Endothelial cell of umbilical vein (primary cell): ENCODE results near the gene IL1R1. TPM values are rescaled to one million over a fixed set of nuclear protein-coding genes. Genes with fewer than 3 reads are reported as not detected.

ENCODE experiments used
- BruUV-seq: library from RNA; stranded (reverse); fragments of 400-500 nt; replicated peaks from 2 replicates; lab custom pipeline; 2021; lab: Mats Ljungman, UMichigan
- CTCF ChIA-PET: fragments of 300-600, 350-600 bp; sonication (Branson Sonifier 250); formaldehyde crosslinking; loops from one replicate; lab custom pipeline; 2021; ENCODE audit warnings: antibody characterized with exemption, inconsistent platforms; lab: Charles Lee
- POLR2A ChIA-PET: fragments of 300-600, 350-600 bp; sonication (Branson Sonifier 250); formaldehyde crosslinking; loops from one replicate; lab custom pipeline; 2021; ENCODE audit warnings: antibody characterized with exemption, inconsistent platforms; lab: Charles Lee
- DNase-seq: peaks from one replicate; pipeline ENCODE4 v3.0.0-alpha.2; 2011; ENCODE audit warnings: low read depth, low spot score
- FAIRE-seq: peaks from 2 replicates; lab custom pipeline; 2011; peaks lifted over from hg19 to GRCh38; lab: Jason Lieb, UNC
- H2AFZ ChIP-seq: 2 replicates; pipeline ENCODE4 v1.6.0; 2012; ENCODE audit warnings: low read depth, low read length, control low read depth, inconsistent platforms
- H3K27ac ChIP-seq: 2 replicates; pipeline ENCODE4 v1.5.1; 2011; ENCODE audit warnings: low read depth, mild to moderate bottlenecking, control low read depth, low read length, moderate library complexity; ENCODE audit not compliant: insufficient read depth
- H3K27me3 ChIP-seq, 2 experiments: 2 replicates each; pipeline versions ENCODE4 v1.6.0 to v1.6.1; 2011; ENCODE audit warnings: low read length in 2 of 2, mixed read lengths in 1 of 2; ENCODE audit not compliant: control insufficient read depth in 2 of 2, insufficient read depth in 2 of 2
- H3K36me3 ChIP-seq, 2 experiments: 2 replicates in 1 of 2; 3 replicates in 1 of 2; pipeline ENCODE4 v1.5.1; 2011; ENCODE audit warnings: low read length in 2 of 2, mild to moderate bottlenecking in 1 of 2, moderate library complexity in 1 of 2; ENCODE audit not compliant: control insufficient read depth in 2 of 2, insufficient read depth in 2 of 2; ENCODE audit errors: extremely low read depth in 1 of 2
- H3K4me1 ChIP-seq: 3 replicates; pipeline ENCODE4 v1.5.1; 2011; ENCODE audit warnings: mild to moderate bottlenecking, low read length; ENCODE audit not compliant: control insufficient read depth, insufficient read depth; ENCODE audit errors: extremely low read depth
- H3K4me2 ChIP-seq: 2 replicates; pipeline ENCODE4 v1.6.1; 2011; ENCODE audit warnings: low read length, control low read depth, mixed read lengths; ENCODE audit not compliant: insufficient read depth
- H3K4me3 ChIP-seq, 3 experiments: fragments of 200-600 bp in 1 of 3; sonication (generic), shearing (Covaris generic) in 1 of 3; replicated peaks in 1 of 3; 2 replicates each; pipeline ENCODE4 v1.5.1; 2011 to 2016; ENCODE audit warnings: control low read depth in 3 of 3, low read length in 3 of 3, mild to moderate bottlenecking in 2 of 3, inconsistent platforms in 1 of 3, low read depth in 1 of 3, moderate library complexity in 1 of 3; ENCODE audit not compliant: insufficient read depth in 1 of 3
- H3K79me2 ChIP-seq: 2 replicates; pipeline ENCODE4 v1.6.0; 2012; ENCODE audit warnings: low read length, inconsistent platforms; ENCODE audit not compliant: control insufficient read depth, insufficient read depth
- H3K9ac ChIP-seq: replicated peaks from 2 replicates; pipeline ENCODE3; 2011; ENCODE audit warnings: low read length, control low read depth; ENCODE audit not compliant: insufficient read depth; ENCODE audit errors: extremely low read depth
- H3K9me1 ChIP-seq: replicated peaks from 3 replicates; pipeline ENCODE4 v1.6.0; 2011; ENCODE audit warnings: mild to moderate bottlenecking, low read length; ENCODE audit not compliant: control insufficient read depth, insufficient read depth; ENCODE audit errors: extremely low read depth
- H3K9me3 ChIP-seq: replicated peaks from 2 replicates; pipeline ENCODE4 v1.5.1; 2012; ENCODE audit warnings: low read length, inconsistent platforms; ENCODE audit not compliant: control insufficient read depth, insufficient read depth
- H4K20me1 ChIP-seq: replicated peaks from 2 replicates; pipeline ENCODE3; 2011; ENCODE audit warnings: mild to moderate bottlenecking, low read length; ENCODE audit not compliant: control insufficient read depth, insufficient read depth; ENCODE audit errors: extremely low read depth
- EZH2 ChIP-seq: IDR thresholded peaks from 2 replicates; pipeline ENCODE4 v1.6.1; 2012; ENCODE audit warnings: borderline replicate concordance, low read depth, mild to moderate bottlenecking, moderate library complexity, low read length, inconsistent platforms; ENCODE audit not compliant: severe bottlenecking
- FOS ChIP-seq: IDR thresholded peaks from 2 replicates; pipeline ENCODE4 v1.6.1; 2011; ENCODE audit warnings: mild to moderate bottlenecking, low read length, moderate library complexity, borderline replicate concordance; ENCODE audit not compliant: insufficient read depth
- GATA2 ChIP-seq: IDR thresholded peaks from 2 replicates; pipeline ENCODE4 v1.7.0; 2011; ENCODE audit warnings: low read depth, mild to moderate bottlenecking, moderate library complexity, mixed read lengths, low read length; ENCODE audit not compliant: insufficient read length, insufficient read depth
- JUN ChIP-seq: IDR thresholded peaks from 2 replicates; pipeline ENCODE4 v1.6.1; 2011; ENCODE audit warnings: borderline replicate concordance, low read depth; ENCODE audit not compliant: insufficient read length, insufficient read depth
- MYC ChIP-seq: IDR thresholded peaks from one replicate; pipeline ENCODE4 v1.6.1; 2011; ENCODE audit warnings: mild to moderate bottlenecking, low read depth, low read length
- POLR2A ChIP-seq: IDR thresholded peaks from 2 replicates; pipeline ENCODE4 v1.6.1; 2012; ENCODE audit warnings: low read depth, mild to moderate bottlenecking, control low read depth, low read length
- POLR2AphosphoS5 ChIP-seq: IDR thresholded peaks from 2 replicates; pipeline ENCODE4 v1.6.1; 2012; ENCODE audit warnings: low read depth, mild to moderate bottlenecking, control low read depth, low read length, moderate library complexity; ENCODE audit not compliant: insufficient read depth
- dilution Hi-C: fragments of 300-500 bp; cut with MboI; formaldehyde crosslinking; loops from one replicate; pipeline ENCODE4 v1.15.0; 2019; ENCODE audit warnings: low sequenced_read_pairs; ENCODE audit not compliant: extremely low pct_ligation_motif_present
- intact Hi-C: fragments of 100-400 bp; cut with micrococcal nuclease; formaldehyde crosslinking; loops from one replicate; pipeline ENCODE4 v1.10.0; 2022
- polyA plus RNA-seq, 4 experiments: library from polyadenylated mRNA; depleted of rRNA in 3 of 4; stranded (reverse) in 3 of 4; unstranded in 1 of 4; fragments of >200 nt; gene quantifications; 2 replicates each; pipeline versions ENCODE4 v1.2.1 to v1.2.3, GENCODE V29; 2011 to 2012; ENCODE audit warnings: missing spikeins in 1 of 4
- total RNA-seq: library from RNA; stranded (reverse); gene quantifications from 2 replicates; pipeline ENCODE4 v1.2.3, GENCODE V29; 2021
- TF ChIP-seq, protein P1 (sequence below): IDR thresholded peaks from 2 replicates; pipeline ENCODE4 v1.6.1; 2011; ENCODE audit not compliant: insufficient read depth, insufficient read length
- TF ChIP-seq, protein P2 (sequence below), 2 donors: IDR thresholded peaks; 1 replicate in 1 of 2; 2 replicates in 1 of 2; pipeline ENCODE4 v1.5.1; 2011; ENCODE audit warnings: low read length in 2 of 2, mild to moderate bottlenecking in 2 of 2, moderate library complexity in 2 of 2, control low read depth in 1 of 2, inconsistent platforms in 1 of 2, low read depth in 1 of 2; ENCODE audit not compliant: insufficient read depth in 1 of 2; ENCODE audit errors: extremely low read depth in 1 of 2

The IL1R1 gene
- total and polyA plus RNA-seq, 2 donors (not counting 3 experiments of a cell fraction or from before 2014, with no cell fraction given) = 5.4 to 5.5 TPM

DNA sequence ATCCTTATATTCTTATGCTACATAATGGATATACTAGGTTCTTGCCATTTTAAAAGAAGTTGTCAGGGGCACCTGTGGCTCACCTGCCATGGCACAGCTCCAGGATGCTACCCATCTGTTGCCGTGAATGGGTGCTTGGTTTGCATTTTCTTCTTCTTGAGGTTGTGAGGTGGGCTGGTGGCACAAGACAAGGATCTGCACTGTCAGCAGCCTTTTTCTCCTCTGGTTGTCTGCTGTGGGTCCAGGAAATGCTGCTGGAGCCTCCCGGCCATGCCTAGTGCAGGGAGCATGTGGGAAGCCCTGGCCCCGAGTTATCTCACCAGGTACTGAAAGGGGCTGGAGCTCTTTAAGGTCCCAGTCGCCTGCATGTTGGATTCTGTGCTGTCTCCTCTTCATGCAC, 2.6 kb downstream of the IL1R1 start:
- Histone ChIP-seq H3K79me2 (no peaks in the 10 kb centered on the region), H3K36me3 (no peaks in the 10 kb centered on the region), H4K20me1 (no peaks in the 10 kb centered on the region), H3K4me3 (no peak overlapping the region), H3K27ac (no peak overlapping the region), H3K9me1 (no peaks in the 10 kb centered on the region), H3K27me3 (no peaks in the 10 kb centered on the region), H3K9ac (no peak overlapping the region), H3K4me1 (peaks cover 18% of the 10 kb centered on the region), H2AFZ (no peak overlapping the region), H3K4me2 (no peak overlapping the region), H3K9me3 (peaks cover 4% of the 10 kb centered on the region)
- no peak for DNase-seq
- CTCF ChIA-PET = interaction anchor here (0.9 to 1.5 kb wide), 3 partner anchors 12 to 125 kb away, joined by 3 to 6 read pairs (median 4); no protein-coding TSS in a partner anchor
- BruUV-seq = no TSS peak
- dilution Hi-C loops (no loop called here), intact Hi-C loops (no loop called here)
- TF ChIP-seq, protein P1, sequence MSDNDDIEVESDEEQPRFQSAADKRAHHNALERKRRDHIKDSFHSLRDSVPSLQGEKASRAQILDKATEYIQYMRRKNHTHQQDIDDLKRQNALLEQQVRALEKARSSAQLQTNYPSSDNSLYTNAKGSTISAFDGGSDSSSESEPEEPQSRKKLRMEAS = no peak
- TF ChIP-seq POLR2AphosphoS5 (no peak), EZH2 (no peak), MYC (no peak), FOS (no peak), GATA2 (no peak), POLR2A (no peak), JUN (no peak)
- TF ChIP-seq, protein P2, sequence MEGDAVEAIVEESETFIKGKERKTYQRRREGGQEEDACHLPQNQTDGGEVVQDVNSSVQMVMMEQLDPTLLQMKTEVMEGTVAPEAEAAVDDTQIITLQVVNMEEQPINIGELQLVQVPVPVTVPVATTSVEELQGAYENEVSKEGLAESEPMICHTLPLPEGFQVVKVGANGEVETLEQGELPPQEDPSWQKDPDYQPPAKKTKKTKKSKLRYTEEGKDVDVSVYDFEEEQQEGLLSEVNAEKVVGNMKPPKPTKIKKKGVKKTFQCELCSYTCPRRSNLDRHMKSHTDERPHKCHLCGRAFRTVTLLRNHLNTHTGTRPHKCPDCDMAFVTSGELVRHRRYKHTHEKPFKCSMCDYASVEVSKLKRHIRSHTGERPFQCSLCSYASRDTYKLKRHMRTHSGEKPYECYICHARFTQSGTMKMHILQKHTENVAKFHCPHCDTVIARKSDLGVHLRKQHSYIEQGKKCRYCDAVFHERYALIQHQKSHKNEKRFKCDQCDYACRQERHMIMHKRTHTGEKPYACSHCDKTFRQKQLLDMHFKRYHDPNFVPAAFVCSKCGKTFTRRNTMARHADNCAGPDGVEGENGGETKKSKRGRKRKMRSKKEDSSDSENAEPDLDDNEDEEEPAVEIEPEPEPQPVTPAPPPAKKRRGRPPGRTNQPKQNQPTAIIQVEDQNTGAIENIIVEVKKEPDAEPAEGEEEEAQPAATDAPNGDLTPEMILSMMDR (IDR thresholded peaks at IDR 0.05; ENCODE audit: extremely low read depth in 1 of 2, insufficient read depth in 1 of 2, low read depth in 1 of 2, low read length in 2 of 2) = no peak
- no peak for FAIRE-seq
- POLR2A ChIA-PET = no interaction called here
